ENCODE results near the gene LRRC10B.

Gene LRRC10B

DNA sequence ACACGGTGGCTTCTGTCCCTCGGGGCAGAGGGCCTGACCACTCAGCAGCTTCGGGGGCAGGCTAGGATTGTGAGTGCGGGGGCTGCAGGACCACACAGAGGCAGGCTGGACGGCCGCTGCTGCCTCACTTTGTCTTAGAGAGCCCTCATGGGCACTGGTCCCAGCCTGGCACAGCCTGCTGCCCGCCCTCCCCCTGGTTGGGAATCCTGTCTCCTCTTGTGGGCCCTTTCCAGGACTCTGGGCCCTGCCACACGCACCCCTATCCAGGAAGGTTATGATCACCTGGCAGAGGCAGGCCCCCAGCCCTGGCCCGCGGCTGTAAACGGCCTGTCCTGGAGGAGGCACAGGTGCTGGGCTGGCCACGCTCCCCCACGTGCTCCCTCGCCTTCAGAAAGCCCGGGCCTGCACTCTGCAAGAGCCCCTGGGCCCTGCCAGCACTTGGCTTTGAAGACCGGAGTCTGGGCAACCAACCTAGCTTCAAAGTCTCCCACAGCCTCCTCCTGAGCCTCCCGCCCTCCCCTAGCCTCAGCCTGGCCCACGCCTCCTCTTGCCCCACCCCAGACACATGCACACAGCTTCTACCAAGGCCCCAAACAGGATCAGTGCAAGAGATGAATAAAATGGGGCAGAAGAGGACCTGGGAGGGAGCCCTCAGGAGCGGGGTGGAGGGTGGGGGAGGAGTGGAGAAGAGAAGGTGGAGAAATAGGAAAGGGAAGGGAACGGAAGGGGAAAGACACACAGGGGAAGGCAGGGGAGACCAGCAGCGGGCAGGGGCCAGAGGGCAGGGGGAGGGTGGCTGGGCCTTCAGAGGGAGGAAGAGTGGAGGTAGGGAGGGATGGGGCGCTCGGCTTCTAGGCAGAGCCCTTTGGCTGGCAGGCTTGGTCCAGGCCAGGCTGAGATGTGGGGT is 41.4 kb downstream of the LRRC10B start:
- DNase-seq, result no peak

DNA sequence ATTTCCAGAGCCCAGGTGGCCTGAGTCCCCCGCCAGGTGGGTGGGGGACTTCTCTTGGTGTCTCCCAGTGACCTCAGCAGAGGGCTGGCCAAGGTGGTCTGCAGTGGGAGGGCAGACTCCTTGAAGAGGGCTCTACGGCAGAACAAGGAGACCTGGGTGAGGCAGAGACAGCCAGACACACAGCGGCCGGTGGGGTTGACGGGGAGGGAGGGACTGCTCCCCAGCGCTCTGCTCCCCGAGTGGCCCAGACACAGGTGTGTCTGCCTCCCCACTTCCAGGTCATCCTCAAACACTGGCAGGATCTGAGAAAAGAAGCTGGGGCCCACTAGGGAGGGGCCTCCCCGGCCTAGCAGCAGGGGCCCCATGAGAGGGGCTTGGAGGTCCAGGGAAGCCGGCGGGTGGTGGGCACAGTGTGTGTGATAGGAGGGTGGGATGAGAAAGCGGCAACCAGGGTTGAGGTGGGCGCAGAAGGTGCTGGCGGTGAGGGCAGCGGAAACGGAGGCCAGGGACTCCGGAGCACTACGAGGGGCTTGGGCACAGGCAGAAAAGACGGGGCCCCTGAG is 42.2 kb downstream of the LRRC10B start:
- DNase-seq, result no peak

- no peak for DNase-seq
These were observed 43.1 kb downstream of the LRRC10B start for GRCh38 chr11:61551634-61552033.

DNA sequence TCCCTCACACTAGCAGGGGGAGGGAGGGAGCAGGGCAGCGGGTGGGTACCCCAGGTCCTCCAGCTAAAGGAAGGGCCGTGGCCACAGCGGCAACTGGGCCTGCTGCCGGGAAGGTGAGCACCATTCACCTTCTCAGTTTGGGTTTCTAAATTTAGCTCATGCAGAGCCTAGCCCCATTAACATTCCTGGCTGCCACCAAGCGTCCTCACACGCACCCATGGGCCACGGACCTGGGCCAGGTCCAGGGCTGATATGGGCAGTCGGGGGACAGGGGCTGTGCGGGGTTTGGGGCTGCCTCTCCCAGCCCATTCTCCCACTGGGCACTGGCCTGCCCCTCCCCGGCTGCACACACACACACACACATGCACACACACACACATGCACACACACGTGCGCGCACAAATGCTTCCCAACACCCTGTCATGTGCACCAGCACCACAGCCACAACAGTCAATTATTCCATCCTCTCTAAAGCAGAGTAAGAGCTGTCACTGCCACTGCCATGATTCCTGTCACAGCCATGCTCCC is 43.6 kb downstream of the LRRC10B start:
- no peak for DNase-seq

- DNase-seq, result no peak
These were observed 45.0 kb downstream of the LRRC10B start for GRCh38 chr11:61553373-61554171.

- no peak for DNase-seq
These were observed 45.8 kb downstream of the LRRC10B start for GRCh38 chr11:61554172-61554988.

- DNase-seq, result no peak
These were observed 46.8 kb downstream of the LRRC10B start for GRCh38 chr11:61555051-61555969.

DNA sequence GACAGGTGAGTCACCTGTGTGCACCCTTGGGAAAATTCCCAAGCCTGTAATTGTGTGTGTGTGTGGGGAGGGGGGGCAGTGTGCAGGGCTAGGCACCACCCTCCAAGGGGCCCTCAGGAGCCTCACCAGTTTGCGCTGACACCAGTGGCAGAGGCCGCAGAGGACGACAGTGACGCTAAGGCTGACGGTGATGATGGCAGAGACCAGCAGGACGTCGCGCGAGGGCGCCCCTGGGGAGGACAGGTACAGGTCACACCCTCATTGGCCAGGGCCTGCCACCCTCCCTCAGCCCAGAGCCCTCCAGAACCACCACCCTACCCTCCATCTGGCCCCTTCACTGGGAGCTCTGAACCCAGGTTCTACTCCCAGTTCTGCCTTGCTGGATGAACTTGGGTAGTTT is 47.4 kb downstream of the LRRC10B start:
- DNase-seq, result no peak

DNA sequence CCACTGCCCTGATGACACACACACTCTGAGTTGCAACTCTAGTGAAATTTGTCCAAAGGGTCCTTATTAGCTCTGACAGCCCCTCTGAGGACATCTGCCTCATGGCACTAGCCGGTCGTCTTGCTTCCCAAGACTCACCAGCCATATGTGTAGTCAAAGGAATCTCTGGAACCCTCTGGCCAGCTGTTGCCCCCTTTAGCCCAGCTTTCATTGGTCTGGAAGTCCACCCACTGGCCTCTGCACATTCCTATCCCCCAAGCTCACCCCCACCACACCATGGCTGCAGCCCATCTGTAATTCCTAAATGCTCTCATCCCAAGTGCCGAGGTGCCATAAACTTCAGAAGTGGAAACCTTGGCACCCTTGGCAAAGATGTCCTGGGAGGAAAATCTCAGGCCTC is 48.1 kb downstream of the LRRC10B start:
- DNase-seq, result no peak

All from SIG-M5 (cell line).